ENCODE data around the gene GAS6.
"Not testable (repeated sequence)": the region's sequence is repeated elsewhere in the genome, so short reads cannot be mapped to it uniquely, and the experiment has no call there.

The GAS6 gene

GRCh38 chr13:113794764-113795173, 69.1 kb downstream of the GAS6 start:
- DNase-seq: no peak

GRCh38 chr13:113794086-113794485, 69.8 kb downstream of the GAS6 start:
- no peak for DNase-seq

GRCh38 chr13:113793718-113794085, 70.2 kb downstream of the GAS6 start:
- DNase-seq: no peak

- DNase-seq: no peak
These were observed 70.8 kb downstream of the GAS6 start for GRCh38 chr13:113792886-113793717.

- DNase-seq: no peak
These were observed 71.6 kb downstream of the GAS6 start for GRCh38 chr13:113792236-113792770.

GRCh38 chr13:113791761-113792160, 72.1 kb downstream of the GAS6 start:
- DNase-seq: no peak

- DNase-seq: no peak
These were observed 72.7 kb downstream of the GAS6 start for GRCh38 chr13:113791226-113791625.

- DNase-seq: not testable (repeated sequence)
These were observed 73.9 kb downstream of the GAS6 start for GRCh38 chr13:113789931-113790330.

GRCh38 chr13:113789167-113789566, 74.7 kb downstream of the GAS6 start:
- no peak for DNase-seq

- no peak for DNase-seq
These were observed 75.3 kb downstream of the GAS6 start for GRCh38 chr13:113788413-113789135.

GRCh38 chr13:113787694-113788093, 76.2 kb downstream of the GAS6 start:
- no peak for DNase-seq

GRCh38 chr13:113786262-113786841, 77.5 kb downstream of the GAS6 start:
- no peak for DNase-seq

- DNase-seq: no peak
These were observed 78.5 kb downstream of the GAS6 start for GRCh38 chr13:113785051-113786010.

GRCh38 chr13:113784645-113785024, 79.2 kb downstream of the GAS6 start:
- no peak for DNase-seq

- DNase-seq: no peak
These were observed 79.8 kb downstream of the GAS6 start for GRCh38 chr13:113783966-113784644.

GRCh38 chr13:113783200-113783881, 80.5 kb downstream of the GAS6 start:
- DNase-seq: no peak

- no peak for DNase-seq
These were observed 81.4 kb downstream of the GAS6 start for GRCh38 chr13:113782472-113782871.

- DNase-seq: no peak
These were observed 82.3 kb downstream of the GAS6 start for GRCh38 chr13:113781571-113781970.
